Glomerular endothelial cell (primary cell): ENCODE measurements around the gene GAP43. TPM values are rescaled to one million over a fixed set of nuclear protein-coding genes. Genes with fewer than 3 reads are reported as not detected.

ENCODE experiments used
- DNase-seq: peaks from one replicate; pipeline ENCODE4 v3.0.0-alpha.2; 2011; ENCODE audit warnings: low read depth, low spot score; ENCODE audit errors: extremely low read depth
- total RNA-seq: library from RNA; depleted of rRNA; stranded (reverse); fragments of >200 nt; gene quantifications from 2 replicates; pipeline ENCODE4 v1.2.3, GENCODE V29; 2015

Gene GAP43
- total RNA-seq, 1 donor from 2014 or later = 0.18 TPM

DNA sequence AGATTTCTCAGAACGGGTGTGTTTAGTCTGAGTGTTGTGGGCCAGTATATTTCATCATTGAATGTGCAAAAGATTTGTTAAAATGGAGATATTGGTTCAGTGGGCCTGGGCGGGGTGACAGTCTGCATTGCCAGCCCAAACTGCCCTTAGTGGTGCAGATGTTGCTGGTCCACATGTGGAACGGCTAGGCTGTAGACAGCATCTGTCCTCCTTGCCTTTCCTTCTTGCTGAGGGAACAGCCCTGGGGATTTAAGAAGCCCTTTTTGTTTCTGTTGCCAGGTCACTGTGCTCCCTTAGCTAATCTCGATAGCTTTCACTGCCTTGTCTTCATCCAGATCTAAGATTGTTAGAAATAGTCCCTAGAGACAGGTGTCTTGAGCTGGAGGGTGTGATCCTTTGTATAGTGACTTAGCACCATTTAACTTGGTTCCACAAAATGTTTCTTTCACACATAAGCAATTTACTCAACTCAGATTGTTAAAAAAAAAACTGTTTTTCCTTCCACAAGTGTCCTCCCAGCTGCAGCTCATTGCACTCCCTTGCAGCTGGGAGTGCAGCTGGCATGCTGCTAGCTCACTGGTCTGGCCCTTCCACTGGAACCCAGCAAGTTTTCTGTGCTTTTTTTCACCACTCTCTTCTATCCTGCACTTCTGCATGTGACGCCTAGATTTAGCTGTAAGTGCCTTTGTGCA lies 37.5 kb downstream of the GAP43 start:
- no peak for DNase-seq

DNA sequence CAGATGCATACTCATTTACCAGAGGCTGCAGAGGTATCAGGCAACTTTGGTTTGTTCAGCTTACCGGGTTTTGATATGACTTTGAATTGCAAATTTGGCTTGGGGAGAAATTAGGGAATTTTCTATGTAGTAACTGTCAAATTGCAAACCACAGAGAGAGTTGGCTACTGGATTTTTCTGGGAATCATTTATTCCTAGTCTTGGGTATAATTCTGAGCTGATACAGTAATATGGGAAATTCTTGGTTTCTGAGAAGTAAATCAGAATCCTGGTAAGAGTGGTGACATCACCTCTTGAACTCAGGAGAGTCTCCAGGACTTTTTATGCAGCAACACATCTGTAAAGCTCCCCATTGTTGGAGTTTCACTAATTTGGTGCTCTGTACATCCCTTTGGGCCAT lies 39.0 kb downstream of the GAP43 start:
- DNase-seq = no peak

DNA sequence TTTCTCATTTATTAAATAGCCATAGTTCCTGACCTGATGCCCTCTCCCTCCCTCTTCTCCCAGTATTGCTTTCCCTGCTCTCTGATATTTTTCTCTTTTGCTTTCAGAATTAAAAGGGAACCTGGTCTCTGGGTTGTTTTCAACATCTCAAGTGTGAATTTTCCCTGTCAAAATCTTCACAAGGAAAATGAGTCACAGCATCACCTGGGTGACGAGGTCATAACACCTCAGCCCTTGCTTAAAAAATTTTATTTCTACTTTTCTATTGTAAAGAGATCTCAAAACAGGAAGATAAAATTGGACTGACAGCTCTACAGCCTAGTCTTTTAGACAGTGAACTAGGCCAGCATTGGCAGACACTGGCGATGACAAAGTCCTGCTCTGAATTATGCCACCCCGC lies 40.1 kb downstream of the GAP43 start:
- DNase-seq = no peak

- DNase-seq = no peak
Observed at GRCh38 chr3:115666081-115666480, 42.8 kb downstream of the GAP43 start.

GRCh38 chr3:115666920-115667737 lies 43.8 kb downstream of the GAP43 start:
- DNase-seq = no peak

DNA sequence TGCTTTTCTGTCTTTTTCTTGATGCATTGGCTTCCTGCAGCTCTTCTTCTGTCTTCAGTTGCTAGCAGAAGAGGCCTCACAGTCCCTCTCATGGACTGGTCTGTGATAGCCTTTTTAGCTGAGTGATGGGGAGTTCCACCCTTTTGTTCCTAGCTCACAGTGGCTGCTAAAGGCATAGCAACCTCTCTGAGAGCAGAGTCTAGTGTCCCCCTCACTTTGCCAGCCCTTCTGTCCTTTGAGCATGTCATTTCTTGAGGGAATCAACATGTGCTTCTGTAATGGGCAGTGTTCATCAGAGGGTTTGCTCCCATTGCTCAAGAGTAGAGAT lies 44.4 kb downstream of the GAP43 start:
- no peak for DNase-seq

DNA sequence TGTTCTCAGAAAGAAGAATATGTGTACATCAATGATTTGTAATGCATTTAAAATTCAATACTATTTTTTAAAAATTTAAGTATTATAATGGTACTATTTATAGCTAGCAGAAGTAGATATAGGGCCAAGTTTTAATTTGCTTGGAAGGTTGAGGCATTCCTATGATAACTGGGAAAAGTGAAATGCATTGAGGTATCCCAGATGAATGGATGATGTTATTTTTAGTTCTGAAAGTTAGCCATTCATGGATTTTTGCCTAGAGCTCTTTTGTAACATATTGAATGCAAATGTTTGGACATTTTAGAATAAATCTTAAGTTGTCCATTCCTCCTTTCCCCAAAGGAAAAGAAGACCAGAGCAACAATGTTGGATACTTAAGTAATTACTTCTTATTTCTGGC lies 47.6 kb downstream of the GAP43 start:
- no peak for DNase-seq

DNA sequence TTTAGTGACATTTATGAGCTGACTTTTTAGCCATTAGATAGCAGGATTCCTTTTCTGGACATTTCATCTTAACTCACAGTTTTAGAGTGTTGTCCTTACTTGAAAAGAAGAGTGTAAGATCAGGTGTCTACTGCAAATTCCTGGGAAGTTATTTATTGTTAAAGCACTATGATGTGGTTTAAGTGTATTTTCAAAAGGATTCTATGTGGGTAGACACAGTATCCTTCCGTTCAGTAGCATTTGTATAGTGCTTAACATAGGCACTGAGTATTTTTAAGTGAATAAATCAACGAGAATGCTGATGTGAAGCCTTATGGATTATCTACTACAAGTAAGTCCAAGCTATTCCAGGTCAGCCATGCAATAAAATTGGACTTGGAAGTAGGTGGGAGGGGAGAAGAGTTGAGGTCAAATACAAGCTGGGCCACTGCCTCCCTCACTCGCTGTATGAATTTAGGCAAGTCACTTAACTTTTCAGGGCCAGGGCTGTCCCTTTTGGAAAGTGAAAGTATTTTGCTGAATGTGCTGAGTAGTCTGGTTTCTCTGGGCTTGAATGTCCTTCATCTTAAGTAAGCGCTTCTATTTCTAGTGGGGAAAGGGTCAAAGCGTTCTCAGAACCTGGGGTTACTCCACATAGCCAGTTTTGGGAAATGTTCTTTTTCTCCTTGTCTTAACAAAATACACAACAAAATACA lies 48.6 kb downstream of the GAP43 start:
- DNase-seq = no peak

- no peak for DNase-seq
Observed at GRCh38 chr3:115673881-115674280, 50.6 kb downstream of the GAP43 start.

GRCh38 chr3:115676336-115676735 lies 53.0 kb downstream of the GAP43 start:
- no peak for DNase-seq

DNA sequence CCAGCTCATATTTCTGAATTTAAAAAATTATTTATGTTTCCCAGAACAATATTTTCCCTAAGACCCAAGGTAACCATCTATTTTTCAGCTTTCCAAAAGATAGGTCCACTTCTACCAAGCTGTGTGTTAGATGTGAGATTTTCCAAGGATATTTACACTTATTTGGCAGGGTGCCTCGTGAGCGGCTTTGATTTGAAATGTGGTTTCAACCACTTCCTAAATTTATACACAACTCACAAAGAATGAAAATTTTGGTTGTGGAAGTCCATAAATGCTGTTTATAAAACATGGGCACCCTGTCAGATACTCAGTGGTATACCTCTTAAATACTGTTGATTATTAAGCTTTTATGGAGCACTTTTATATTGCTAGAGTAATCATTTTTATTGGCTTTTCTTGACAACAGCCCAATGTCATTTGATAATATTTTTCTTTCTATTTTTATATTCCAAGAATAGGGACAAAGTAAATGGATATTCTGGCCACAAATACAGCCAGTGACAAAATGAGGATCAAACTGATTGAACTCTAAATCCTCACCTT lies 57.6 kb downstream of the GAP43 start:
- no peak for DNase-seq

DNA sequence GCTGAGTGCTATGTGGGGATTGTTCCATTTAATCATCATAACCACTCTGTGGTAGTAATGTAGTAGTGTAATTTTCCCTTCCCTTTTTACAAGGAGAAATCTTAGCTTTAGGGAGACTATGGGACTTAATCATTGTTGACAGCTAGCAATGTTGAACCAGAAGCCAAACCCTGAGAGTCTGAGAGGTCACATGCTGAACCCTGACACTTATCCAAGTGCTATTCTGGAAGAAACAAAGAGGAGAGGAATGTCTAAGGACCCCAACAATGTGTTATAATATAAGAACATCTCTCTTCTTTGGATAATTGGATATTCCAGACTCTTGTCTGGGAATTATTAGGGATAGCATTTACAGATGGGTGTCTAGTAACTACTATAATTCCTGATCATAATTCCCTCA lies 58.4 kb downstream of the GAP43 start:
- DNase-seq = no peak

GRCh38 chr3:115683305-115683704 lies 60.0 kb downstream of the GAP43 start:
- DNase-seq = no peak

GRCh38 chr3:115683773-115684172 lies 60.5 kb downstream of the GAP43 start:
- DNase-seq = no peak

GRCh38 chr3:115685097-115685496 lies 61.8 kb downstream of the GAP43 start:
- DNase-seq = no peak

GRCh38 chr3:115687721-115688120 lies 64.4 kb downstream of the GAP43 start:
- DNase-seq = no peak

- DNase-seq = no peak
Observed at GRCh38 chr3:115688418-115688817, 65.1 kb downstream of the GAP43 start.

DNA sequence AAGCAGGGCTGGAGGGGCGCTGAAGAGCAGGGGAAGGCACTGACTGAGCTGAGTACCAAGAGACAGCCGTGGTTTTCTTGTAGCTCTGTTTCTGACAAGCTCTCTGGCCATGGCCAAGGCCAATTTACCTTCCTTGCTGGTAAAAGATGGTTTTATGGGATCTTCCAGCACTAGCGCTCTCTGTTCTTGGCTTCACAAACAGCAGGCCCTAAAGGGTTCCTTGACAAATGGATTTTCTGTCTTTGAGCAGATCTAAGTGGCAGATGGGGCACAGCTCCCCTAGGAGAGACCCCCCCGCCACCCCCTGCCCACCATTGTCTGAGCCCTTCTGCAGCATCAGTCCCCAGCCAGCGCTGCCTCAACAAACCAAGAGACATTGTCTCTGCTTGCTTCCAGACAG lies 66.6 kb downstream of the GAP43 start:
- no peak for DNase-seq

DNA sequence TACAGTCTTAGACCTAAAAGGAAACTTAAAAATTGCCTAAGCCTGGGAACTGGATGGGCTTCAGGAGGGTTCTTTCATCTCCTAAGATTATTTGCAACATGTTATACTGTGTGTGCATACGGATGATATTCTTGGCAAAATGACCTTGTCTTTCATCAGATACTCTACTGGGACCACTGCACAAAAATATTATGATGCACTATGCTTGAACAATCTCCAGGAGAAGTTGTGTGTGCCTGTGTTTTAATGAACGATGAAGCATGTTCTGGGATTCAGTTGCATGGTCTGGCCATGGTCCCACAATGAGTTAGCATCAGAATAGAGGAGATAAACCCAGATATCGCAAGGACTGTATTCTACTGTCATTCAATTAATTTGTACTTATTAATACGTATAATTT lies 68.7 kb downstream of the GAP43 start:
- no peak for DNase-seq

DNA sequence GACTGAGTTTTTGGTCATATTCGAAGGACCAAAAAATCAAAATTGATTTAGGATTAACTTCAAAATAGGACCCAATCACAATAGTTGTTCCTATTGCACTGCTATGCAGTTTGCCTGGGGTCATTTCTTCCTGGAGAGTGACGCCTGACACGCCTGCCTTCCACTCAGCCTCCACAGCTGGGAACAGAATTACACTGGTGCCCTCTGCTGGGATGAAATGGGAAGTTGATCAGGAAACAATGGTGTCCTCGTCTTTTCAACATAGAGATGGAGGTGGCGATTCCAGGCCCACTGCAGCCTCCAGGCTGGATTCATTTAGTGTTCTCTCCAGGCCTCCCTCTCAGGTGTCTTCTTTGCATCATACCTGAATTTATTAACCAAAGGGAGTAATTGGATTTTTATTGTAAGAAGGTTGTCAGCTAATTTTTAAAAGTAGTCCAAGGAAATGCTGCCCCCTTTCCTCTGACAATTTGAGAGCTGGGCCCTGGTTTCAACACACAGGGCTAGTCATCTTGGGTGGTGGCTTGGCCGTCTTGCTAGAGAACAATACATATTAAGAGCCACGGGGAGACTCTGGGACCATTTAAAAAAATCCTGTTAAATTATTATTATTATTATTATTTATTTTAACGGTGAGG lies 69.7 kb downstream of the GAP43 start:
- peak; percentile 42 for DNase-seq

- DNase-seq = no peak
Observed at GRCh38 chr3:115693868-115694267, 70.6 kb downstream of the GAP43 start.
